A375 (cell line): ENCODE results near the gene PRLR. TPM values are rescaled to one million over a fixed set of nuclear protein-coding genes. Genes with fewer than 3 reads are reported as not detected.

Source experiments
- total RNA-seq: library from RNA; depleted of rRNA; stranded (reverse); fragments of >200 nt; shearing (Covaris generic); gene quantifications from 2 replicates; pipeline ENCODE4 v1.2.3, GENCODE V29; 2014; rRNA removed

PRLR gene
- 0.04 and 0.16 TPM in 2 replicates for total RNA-seq

GRCh38 chr5:35230038-35230611 lies at the start of gene PRLR:
PRLR (minus strand) TSS chr5:35230487; CDS start chr5:35089620, 140,867 bp downstream.

DNA sequence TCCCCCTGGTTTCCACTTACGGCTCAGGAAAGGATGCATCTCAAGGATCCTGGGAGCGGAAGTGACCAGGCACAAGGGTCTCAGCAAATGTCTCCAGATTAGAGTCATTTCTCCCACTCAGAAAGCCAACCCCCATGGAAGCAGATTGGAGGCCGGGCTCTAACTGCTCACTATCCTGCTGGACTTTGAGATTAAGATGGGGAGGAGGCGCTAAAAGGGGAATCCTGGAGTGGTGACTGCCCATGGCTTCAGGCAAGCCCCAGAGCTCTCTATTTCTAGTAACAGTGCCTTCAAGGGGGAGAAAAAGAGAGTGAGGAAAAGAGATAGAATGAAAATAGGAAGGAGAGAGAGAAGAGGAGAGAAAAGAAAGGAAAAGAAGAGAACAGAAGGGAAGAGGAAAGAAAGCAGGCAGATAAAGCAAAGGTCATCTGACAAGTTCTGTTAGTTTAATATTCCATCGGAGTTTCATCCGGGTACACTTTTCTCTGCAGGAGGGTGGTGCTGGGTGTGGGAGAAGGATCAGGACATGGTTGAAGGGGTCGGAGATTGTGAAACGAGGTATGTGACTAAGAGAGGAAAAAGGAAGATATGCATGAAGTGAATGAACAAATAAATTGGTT lies 182.4 kb downstream of the PRLR start, which contains the start of gene AGXT2:
TSS of gene AGXT2 (minus strand) at position 165 of the 620 bp plus-strand sequence. CDS start at position 108, 57 bp downstream.

Other genes starting within 250 kb of the PRLR start
- not detected in 2 replicates for gene AGXT2, start 182.5 kb downstream of the PRLR start, total RNA-seq